Inflammatory macrophage (primary cell): Measurements from ENCODE around the gene UBXN2A.
A peak's percentile ranks its signal among the peaks of the same experiment; 100 is the strongest.
"Not testable (repeated sequence)": the region's sequence is repeated elsewhere in the genome, so short reads cannot be mapped to it uniquely, and the experiment has no call there.

Experiments
- DNase-seq, 2 donors: peaks; one replicate each; pipeline ENCODE4 v3.0.0-alpha.2; 2020 to 2022

The UBXN2A gene

DNA sequence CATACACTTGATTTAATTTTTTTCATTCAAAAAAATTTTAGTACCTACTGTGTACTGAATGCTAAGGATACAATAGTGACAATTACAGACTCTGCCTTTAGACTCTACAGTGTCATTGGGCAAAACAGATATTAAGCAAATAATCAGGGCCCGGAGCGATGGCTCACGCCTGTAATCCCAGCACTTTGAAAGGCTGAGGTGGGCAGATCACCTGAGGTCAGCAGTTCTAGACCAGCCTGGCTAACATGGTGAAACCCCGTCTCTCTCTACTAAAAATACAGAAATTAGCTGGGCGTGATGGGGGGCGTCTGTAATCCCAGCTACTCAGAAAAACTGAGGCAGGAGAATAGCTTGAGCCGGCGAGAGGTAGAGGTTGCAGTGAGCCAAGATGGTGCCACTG lies 1.4 kb downstream of the UBXN2A start:
- DNase-seq: no peak

- DNase-seq: no peak
These were observed 3.4 kb downstream of the UBXN2A start for GRCh38 chr2:23943666-23944065.

DNA sequence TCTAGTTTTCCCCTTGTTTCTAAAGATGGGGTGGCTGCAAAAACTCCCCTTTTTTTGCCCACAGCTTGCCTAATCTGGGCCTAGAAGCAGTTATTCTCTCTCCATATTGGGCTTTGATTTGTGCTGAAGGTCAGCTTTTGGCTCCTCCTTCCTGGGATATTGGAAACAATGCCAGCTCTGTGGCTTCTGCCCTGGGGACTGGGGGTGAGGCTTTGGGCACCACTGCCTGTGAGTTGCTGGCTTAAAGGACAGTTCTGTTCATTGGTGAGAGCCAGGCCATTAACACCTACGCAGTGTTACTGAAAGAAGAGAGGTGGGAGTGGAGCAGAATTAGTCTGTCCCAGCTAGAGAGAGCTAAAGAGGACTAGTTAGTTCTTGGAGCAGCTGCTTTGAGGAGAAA lies 4.3 kb downstream of the UBXN2A start:
- peak in 1 of 2 donors; percentile 1 for DNase-seq

DNA sequence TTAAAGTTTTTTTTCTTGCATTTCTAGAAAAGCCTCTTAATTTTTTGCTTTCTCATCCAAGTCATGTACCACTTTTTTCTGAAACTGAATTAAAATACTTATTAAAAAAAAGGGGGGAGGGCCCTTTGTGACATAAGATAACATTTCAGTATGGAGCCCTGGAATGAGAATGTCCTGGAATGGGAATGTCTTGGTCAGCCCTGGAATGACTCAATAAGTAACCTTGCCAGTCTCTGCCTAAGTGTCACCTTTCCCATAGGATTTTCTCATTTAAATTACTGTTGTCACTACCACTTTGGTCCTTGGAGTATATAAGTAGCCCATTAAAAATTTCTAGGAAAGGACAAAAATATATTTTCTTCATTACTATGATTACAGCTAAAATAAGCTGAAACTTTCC lies 4.7 kb downstream of the UBXN2A start:
- DNase-seq: no peak

DNA sequence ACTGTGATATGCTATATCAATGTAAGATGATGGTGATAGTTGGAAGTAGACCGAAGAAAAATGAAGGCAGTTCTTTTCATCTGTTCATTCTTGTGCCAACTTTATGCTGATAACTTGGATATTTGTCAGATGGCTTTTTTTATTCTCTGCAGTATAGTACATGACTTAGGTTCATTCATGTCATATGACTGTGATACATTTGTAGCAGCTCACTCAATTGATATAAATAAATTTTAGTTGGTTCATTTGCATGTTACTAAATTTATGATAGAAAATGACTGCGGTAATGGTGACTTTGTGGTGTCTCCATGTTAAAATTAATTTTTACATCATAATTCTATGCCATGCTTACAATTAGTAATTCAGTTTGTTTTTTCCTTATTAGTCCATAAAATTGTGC lies 7.1 kb downstream of the UBXN2A start:
- no peak for DNase-seq

DNA sequence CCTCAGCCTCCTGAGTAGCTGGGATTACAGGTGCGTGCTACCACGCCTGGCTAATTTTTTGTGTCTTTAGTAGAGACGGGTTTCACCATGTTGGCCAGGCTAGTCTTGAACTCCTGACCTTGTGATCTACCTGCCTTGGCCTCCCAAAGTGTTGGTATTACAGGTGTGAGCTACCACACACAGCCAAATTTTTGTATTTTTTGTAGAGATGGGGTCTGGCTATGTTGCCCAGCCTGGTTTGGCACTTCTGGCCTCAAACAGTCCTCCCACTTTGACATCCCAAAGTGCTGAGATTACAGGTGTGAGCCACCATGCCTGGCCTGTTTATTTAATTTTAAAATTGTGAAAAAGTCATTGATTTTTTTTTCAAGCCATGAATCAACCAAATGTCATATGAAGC lies 12.3 kb downstream of the UBXN2A start:
- not testable (repeated sequence) for DNase-seq

DNA sequence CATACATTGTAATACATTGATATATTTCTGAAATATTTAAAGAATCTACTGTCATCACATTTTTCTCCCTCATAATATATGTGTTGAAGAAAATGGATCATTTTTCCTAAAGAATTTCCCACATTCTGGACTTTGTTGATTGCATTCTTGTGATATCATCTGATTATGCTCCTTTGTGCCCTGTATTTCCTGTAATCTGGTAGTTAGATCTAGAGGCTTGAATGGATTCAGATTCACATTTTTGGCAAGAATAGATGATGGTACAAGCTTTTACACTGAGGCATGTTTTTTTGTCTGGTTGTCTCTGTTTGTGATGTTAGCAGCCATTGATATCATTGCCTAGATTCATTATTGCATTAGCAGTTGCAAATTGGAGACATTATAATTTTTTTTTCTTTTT lies 13.4 kb downstream of the UBXN2A start:
- no peak for DNase-seq

DNA sequence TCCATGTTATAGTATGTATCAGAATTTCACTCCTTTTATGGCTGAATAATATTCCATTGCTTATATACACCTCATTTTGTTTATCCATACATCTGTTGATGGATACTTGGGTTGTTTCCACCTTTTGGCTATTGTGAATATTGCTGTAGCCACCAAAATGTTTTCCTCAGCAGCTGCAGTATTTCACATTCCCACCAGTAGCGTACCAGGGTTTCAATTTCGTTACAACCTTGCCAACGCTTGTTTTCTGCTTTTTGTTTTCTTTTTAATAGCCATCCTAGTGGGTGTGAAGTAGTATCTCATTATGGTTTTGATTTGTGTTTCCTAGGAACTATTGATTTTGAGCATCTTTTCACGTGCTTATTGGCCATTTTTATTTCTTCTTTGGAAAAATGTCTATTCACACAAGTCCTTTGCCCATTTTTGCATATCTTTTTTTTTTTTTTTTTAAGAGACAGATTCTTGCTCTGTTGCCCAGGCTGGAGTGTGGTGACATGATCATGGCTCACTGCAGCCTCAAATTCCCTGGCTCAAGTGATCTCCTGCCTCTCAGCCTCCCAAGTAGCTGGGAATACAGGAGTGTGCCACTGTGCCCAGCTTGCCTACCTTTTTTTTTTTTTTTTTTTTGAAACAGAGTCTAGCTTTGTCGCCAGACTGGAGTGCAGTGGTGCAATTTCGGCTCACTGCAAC lies 14.2 kb downstream of the UBXN2A start:
- no peak for DNase-seq

DNA sequence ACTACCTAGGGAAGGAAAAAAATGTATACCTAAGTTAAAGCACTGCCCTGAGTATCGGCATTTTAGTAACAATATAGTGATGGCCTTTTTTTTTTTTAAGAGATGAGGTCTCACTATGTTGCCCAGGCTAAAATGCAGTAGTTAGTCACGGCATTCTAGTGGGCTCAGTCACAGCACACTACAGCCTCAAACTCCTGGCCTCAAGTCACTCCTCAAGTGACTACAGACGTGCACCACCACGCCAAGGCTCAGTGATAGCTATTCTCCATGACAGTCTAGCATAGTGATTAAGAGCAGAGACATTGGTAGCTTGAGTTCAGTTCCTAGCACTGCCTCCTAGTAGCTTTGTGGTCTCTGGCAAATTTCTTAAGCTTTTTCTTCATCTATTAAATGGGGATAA lies 27.6 kb downstream of the UBXN2A start:
- no peak for DNase-seq

- no peak for DNase-seq
These were observed 36.6 kb downstream of the UBXN2A start for GRCh38 chr2:23976883-23977282.

DNA sequence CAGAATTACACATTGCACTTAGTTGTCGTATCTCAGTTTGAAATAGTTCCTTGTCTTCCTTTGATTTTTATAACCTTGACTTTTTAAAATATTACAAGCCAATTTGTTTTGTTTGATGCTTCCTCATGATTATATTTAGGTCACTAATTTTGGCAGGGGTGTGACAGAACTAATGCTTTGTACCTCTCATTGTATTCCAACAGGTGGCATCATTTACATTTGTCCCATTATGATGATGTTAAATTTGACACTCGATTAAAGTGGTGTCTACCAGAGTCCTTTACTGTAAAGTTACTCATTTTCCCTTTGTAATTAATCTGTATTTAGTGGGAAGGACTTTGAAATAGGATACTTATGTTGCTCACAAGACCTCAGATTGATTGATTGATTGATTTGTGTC lies 48.1 kb downstream of the UBXN2A start:
- DNase-seq: peak in 1 of 2 donors; percentile 15

GRCh38 chr2:23992931-23993330 lies 52.7 kb downstream of the UBXN2A start:
- DNase-seq: no peak

GRCh38 chr2:23993736-23994269 lies 53.5 kb downstream of the UBXN2A start:
- DNase-seq: no peak

DNA sequence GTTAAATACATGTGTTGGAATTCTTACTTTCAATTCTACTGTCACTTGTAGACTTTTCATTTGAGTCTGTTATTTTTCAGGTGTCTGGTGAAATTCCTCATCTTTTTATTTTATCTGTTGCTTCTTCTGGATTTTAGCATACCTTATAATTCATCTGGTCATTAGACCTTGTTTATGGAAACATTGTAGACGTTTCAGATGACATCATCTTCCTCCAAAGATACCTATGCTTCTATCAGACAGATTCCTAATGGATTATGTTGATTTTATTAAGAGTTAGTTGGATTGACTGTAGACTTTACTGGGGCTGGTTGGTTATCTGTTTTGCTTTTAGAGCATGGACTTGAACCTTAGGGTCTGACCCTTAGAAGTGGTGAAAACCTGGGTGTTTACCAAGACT lies 54.3 kb downstream of the UBXN2A start:
- DNase-seq: no peak

DNA sequence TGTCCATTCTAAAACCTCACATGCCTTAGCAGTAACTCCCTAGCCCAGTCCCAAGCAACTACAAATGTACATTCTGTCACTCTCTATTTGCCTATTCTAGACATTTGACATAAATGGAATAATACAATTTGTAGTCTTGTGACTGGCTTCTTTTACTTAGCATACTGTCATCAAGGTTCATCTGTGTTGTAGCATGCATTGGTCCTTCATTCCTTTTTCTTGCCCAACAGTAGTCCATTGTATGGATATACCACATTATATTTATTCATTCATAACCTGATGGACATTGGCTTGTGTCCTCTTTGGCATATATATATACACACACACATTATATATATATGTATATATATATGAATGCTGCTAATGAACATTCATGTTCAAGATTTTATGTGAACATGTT lies 67.4 kb downstream of the UBXN2A start:
- DNase-seq: no peak

DNA sequence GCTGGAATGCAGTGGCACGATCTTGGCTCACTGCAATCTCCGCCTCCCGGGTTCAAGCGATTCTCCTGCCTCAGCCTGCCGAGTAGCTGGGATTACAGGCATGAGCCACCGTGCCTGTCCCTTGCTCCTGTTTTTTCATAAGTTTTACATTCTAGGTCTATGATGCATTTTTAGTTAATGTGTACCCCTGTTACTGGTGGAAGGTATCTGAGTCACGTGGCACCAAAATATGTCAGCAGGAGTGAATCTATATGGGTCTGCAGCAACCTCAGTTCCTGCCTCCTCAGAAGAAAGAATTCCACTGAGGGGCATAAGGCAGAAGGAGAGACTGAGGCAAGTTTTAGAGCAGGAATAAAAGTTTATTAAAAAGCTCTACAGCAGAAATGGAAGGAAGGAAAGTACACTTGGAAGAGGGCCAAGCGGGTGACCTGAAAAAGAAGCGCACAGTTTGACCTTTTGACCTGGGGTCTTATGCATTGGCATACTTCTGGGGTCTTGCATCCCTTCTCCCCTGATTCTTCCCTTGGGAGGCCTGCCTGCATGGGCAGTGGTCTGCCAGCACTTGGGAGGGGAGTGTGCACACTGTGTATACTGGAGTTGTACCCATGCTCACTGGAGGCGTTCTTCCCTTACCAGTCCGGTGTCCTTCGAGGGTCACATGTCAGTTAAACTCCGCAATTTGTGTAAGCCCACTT lies 68.6 kb downstream of the UBXN2A start:
- DNase-seq: no peak

- DNase-seq: no peak
These were observed 69.1 kb downstream of the UBXN2A start for GRCh38 chr2:24009367-24009679.

GRCh38 chr2:24009680-24010476 lies 69.6 kb downstream of the UBXN2A start, which contains the start of gene MFSD2B:
TSS of gene MFSD2B (plus strand) at chr2:24010085. CDS start at chr2:24010097, 12 bp downstream.
- DNase-seq: no peak

- DNase-seq: no peak
These were observed 70.4 kb downstream of the UBXN2A start for GRCh38 chr2:24010477-24011249.

DNA sequence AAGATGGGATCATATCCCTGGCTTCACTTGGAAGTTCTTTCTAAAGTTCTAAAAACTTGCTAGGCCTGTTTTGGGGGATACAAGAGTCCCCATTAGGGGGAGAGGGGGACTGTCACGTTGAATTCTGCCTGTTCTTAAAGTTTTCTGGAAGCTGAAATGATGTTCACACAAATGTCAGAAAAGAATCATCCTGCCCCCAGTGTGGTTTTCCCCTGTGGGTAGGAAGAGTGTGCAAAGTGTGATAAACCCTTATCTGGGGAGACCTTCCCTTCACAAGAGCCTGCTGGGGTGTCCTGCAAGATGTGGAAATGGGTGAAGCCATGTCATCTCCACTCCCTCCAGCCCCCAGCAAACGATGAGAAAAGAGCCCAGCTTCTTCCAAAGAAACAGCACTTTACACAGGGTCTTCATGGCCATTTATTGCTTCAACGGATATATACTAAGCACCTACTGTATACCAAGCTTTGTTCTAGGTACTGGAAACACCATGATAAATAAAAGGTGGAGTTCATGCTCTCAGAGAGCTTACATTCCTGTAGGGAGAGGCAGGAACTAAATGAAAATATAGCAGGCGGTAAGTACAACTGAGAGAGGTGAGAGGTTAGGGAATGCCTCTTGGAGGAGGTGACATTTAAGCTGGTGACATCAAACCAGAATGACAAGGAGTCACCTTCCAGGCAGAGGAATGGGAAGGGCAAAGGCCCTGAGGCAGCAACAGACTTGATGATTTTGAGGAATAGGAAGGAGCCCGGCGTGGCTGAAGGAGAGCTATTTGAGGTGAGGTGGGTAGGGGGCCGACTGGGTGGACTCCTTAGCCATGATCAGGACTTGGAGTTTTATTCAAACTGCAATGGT lies 71.2 kb downstream of the UBXN2A start:
- DNase-seq: no peak

DNA sequence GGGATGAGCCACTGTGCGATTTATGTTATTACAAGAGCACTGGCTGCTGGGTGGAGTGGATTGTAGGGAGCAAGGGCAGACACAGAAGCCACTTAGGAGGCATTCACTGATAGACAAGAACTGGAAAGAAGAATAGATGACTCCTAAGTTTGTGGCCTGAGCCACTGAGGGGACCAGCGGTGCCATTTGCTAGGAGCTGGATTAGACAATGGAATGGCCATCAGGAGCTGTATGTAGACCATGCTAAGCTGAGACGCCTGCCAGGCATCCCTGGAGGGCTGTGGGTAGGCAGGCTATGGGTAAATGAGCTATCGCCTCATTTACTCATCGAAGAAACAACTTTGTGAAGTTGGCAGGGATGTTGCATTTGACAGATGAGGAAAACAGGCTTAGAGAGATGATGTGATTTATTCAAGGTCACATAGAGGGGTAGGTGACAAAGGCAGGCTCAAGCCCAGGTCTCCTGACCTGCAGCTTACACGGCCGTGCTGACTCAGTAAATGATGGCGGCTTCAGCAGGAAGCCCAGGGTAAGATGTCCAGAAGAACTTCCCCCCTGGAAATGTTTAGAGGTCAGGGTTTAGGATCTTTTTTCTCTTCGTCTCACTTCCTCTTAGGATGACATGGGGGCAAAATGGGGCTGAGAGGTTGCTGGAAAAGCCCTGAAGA lies 72.4 kb downstream of the UBXN2A start:
- no peak for DNase-seq
